ENCODE measurements around the gene SASH1.
A peak's percentile ranks its signal among the peaks of the same experiment; 100 is the strongest.
"Not testable (repeated sequence)": the region's sequence is repeated elsewhere in the genome, so short reads cannot be mapped to it uniquely, and the experiment has no call there.

Gene SASH1

GRCh38 chr6:148328876-148329555 is 13.6 kb upstream of the SASH1 start:
- H3K4me3 ChIP-seq (ENCODE audit: low read depth, low read length) = no peak overlapping the region

GRCh38 chr6:148329596-148330381 is 12.8 kb upstream of the SASH1 start:
- H3K4me3 ChIP-seq (ENCODE audit: low read depth, low read length) = no peak overlapping the region

- H3K4me3 ChIP-seq (ENCODE audit: low read depth, low read length) = no peak overlapping the region
Observed at GRCh38 chr6:148332088-148332487, 10.6 kb upstream of the SASH1 start.

GRCh38 chr6:148336901-148337300 is 5.7 kb upstream of the SASH1 start:
- no peak overlapping the region for H3K4me3 ChIP-seq (ENCODE audit: low read depth, low read length)

- no peak overlapping the region for H3K4me3 ChIP-seq (ENCODE audit: low read depth, low read length)
Observed at GRCh38 chr6:148339766-148340165, 2.9 kb upstream of the SASH1 start.

- no peak overlapping the region for H3K4me3 ChIP-seq (ENCODE audit: low read depth, low read length)
Observed at GRCh38 chr6:148340586-148341297, 1.9 kb upstream of the SASH1 start.

- peak overlapping the region; percentile 24 for H3K4me3 ChIP-seq (ENCODE audit: low read depth, low read length)
Observed at GRCh38 chr6:148342100-148342349, 613 bp upstream of the SASH1 start.

- H3K4me3 ChIP-seq (ENCODE audit: low read depth, low read length) = peak overlapping the region; percentile 35
Observed at GRCh38 chr6:148343047-148343782, 577 bp downstream of the SASH1 start.

- H3K4me3 ChIP-seq (ENCODE audit: low read depth, low read length) = no peak overlapping the region
Observed at GRCh38 chr6:148345176-148345575, 2.5 kb downstream of the SASH1 start.

GRCh38 chr6:148345578-148345977 is 2.9 kb downstream of the SASH1 start:
- H3K4me3 ChIP-seq (ENCODE audit: low read depth, low read length) = no peak overlapping the region

GRCh38 chr6:148346681-148347440 is 4.2 kb downstream of the SASH1 start:
- H3K4me3 ChIP-seq (ENCODE audit: low read depth, low read length) = no peak overlapping the region

- H3K4me3 ChIP-seq (ENCODE audit: low read depth, low read length) = no peak overlapping the region
Observed at GRCh38 chr6:148347441-148348054, 4.9 kb downstream of the SASH1 start.

GRCh38 chr6:148348335-148348734 is 5.7 kb downstream of the SASH1 start:
- H3K4me3 ChIP-seq (ENCODE audit: low read depth, low read length) = no peak overlapping the region

- no peak overlapping the region for H3K4me3 ChIP-seq (ENCODE audit: low read depth, low read length)
Observed at GRCh38 chr6:148348778-148349177, 6.1 kb downstream of the SASH1 start.

GRCh38 chr6:148349466-148349865 is 6.8 kb downstream of the SASH1 start:
- H3K4me3 ChIP-seq (ENCODE audit: low read depth, low read length) = no peak overlapping the region

GRCh38 chr6:148351309-148351708 is 8.7 kb downstream of the SASH1 start:
- H3K4me3 ChIP-seq (ENCODE audit: low read depth, low read length) = no peak overlapping the region

GRCh38 chr6:148352421-148352820 is 9.8 kb downstream of the SASH1 start:
- not testable (repeated sequence) for H3K4me3 ChIP-seq (ENCODE audit: low read depth, low read length)

GRCh38 chr6:148358196-148358785 is 15.7 kb downstream of the SASH1 start:
- no peak overlapping the region for H3K4me3 ChIP-seq (ENCODE audit: low read depth, low read length)

- no peak overlapping the region for H3K4me3 ChIP-seq (ENCODE audit: low read depth, low read length)
Observed at GRCh38 chr6:148359228-148359627, 16.6 kb downstream of the SASH1 start.

Data from iPS-11a (cell line).